Neural cell (in vitro differentiated cells): ENCODE results near the gene OBP2A. TPM values are rescaled to one million over a fixed set of nuclear protein-coding genes. Genes with fewer than 3 reads are reported as not detected.

Experiments used
- H2AFZ ChIP-seq: fragments of 200-600, 300-800 bp; sonication (generic), shearing (Covaris generic); 2 replicates; pipeline ENCODE4 v1.6.0; 2014; ENCODE audit warnings: low read depth, mild to moderate bottlenecking, antibody characterized with exemption, low read length, moderate library complexity
- H3F3A ChIP-seq: fragments of 200-600 bp; shearing (Covaris generic); 2 replicates; pipeline ENCODE4 v1.6.1; 2016; ENCODE audit warnings: mild to moderate bottlenecking, moderate library complexity, mixed read lengths, antibody characterized with exemption, low read length; ENCODE audit not compliant: insufficient read depth, poor library complexity, severe bottlenecking
- H3K27ac ChIP-seq: fragments of 200-600, 300-800 bp; sonication (generic), shearing (Covaris generic); 2 replicates; pipeline ENCODE4 v1.5.1; 2014; ENCODE audit warnings: mild to moderate bottlenecking, low read length, moderate library complexity
- H3K27me3 ChIP-seq: fragments of 300-800, 200-600 bp; sonication (generic), shearing (Covaris generic); 2 replicates; pipeline ENCODE4 v1.6.0; 2014; ENCODE audit warnings: mild to moderate bottlenecking, low read depth, low read length, moderate library complexity; ENCODE audit not compliant: insufficient read depth
- H3K36me3 ChIP-seq: fragments of 300-800, 200-600 bp; sonication (generic), shearing (Covaris generic); 2 replicates; pipeline ENCODE4 v1.5.1; 2014; ENCODE audit warnings: mild to moderate bottlenecking, antibody characterized with exemption, low read length, moderate library complexity; ENCODE audit not compliant: insufficient read depth
- H3K4me2 ChIP-seq: fragments of 300-800, 200-600 bp; sonication (generic), shearing (Covaris generic); 2 replicates; pipeline ENCODE4 v1.6.0; 2014; ENCODE audit warnings: mild to moderate bottlenecking, low read length
- H3K4me3 ChIP-seq: fragments of 300-800, 200-600 bp; sonication (generic), shearing (Covaris generic); 2 replicates; pipeline ENCODE4 v1.5.1; 2014; ENCODE audit warnings: mild to moderate bottlenecking, low read length, moderate library complexity
- H3K79me2 ChIP-seq: fragments of 200-600 bp; shearing (Covaris generic); replicated peaks from 2 replicates; pipeline ENCODE4 v1.6.0; 2014; ENCODE audit warnings: mild to moderate bottlenecking, low read length, moderate library complexity; ENCODE audit not compliant: insufficient read depth
- H3K9ac ChIP-seq: fragments of 300-800, 200-600 bp; sonication (generic), shearing (Covaris generic); 2 replicates; pipeline ENCODE4 v1.6.1; 2016; ENCODE audit warnings: mild to moderate bottlenecking, low read length, mixed read lengths
- H3K9me2 ChIP-seq: fragments of 200-600 bp; shearing (Covaris generic); 2 replicates; pipeline ENCODE4 v1.6.1; 2016; ENCODE audit warnings: mild to moderate bottlenecking, low read length, mixed read lengths; ENCODE audit not compliant: insufficient read depth
- H3K9me3 ChIP-seq: fragments of 200-600, 300-800 bp; sonication (generic), shearing (Covaris generic); 2 replicates; pipeline ENCODE4 v1.6.1; 2016; ENCODE audit warnings: mild to moderate bottlenecking, mixed run types, low read length, moderate library complexity, mixed read lengths
- H4K20me1 ChIP-seq: fragments of 200-600 bp; shearing (Covaris generic); 2 replicates; pipeline ENCODE4 v1.6.1; 2016; ENCODE audit warnings: mild to moderate bottlenecking, mixed run types; ENCODE audit not compliant: insufficient read depth
- EP300 ChIP-seq: fragments of 450-650 bp; conservative IDR thresholded peaks from 2 replicates; pipeline ENCODE4 v1.6.1; 2014; ENCODE audit warnings: antibody characterized with exemption, mild to moderate bottlenecking, moderate library complexity; ENCODE audit not compliant: poor library complexity, severe bottlenecking
- EZH2 ChIP-seq: fragments of 200-600, 300-800 bp; shearing (Covaris generic), sonication (generic); IDR thresholded peaks from 2 replicates; pipeline ENCODE4 v1.6.1; 2014; ENCODE audit warnings: antibody characterized with exemption, low read length, borderline replicate concordance, mild to moderate bottlenecking; ENCODE audit not compliant: insufficient read depth, poor library complexity, severe bottlenecking
- MXI1 ChIP-seq: fragments of 450-650 bp; conservative IDR thresholded peaks from 2 replicates; pipeline ENCODE4 v1.6.1; 2014; ENCODE audit warnings: antibody characterized with exemption, mild to moderate bottlenecking; ENCODE audit not compliant: poor library complexity, severe bottlenecking
- POLR2AphosphoS5 ChIP-seq: IDR thresholded peaks from 2 replicates; pipeline ENCODE4 v1.6.1; 2012
- RAD21 ChIP-seq: fragments of 450-650 bp; conservative IDR thresholded peaks from 2 replicates; pipeline ENCODE4 v1.6.1; 2014; ENCODE audit warnings: antibody characterized with exemption, mild to moderate bottlenecking, moderate library complexity
- SMC3 ChIP-seq: fragments of 450-650 bp; conservative IDR thresholded peaks from 2 replicates; pipeline ENCODE4 v1.6.1; 2014; ENCODE audit warnings: antibody characterized with exemption, mild to moderate bottlenecking, moderate library complexity; ENCODE audit not compliant: poor library complexity
- TAF1 ChIP-seq: IDR thresholded peaks from 2 replicates; pipeline ENCODE4 v1.6.1; 2012; ENCODE audit warnings: low read depth
- polyA plus RNA-seq: library from polyadenylated mRNA; depleted of rRNA; stranded (reverse); fragments of >200 nt; gene quantifications from 2 replicates; pipeline ENCODE4 v1.2.3, GENCODE V29; 2014
- TF ChIP-seq, protein P1 (sequence below): fragments of 450-650 bp; IDR thresholded peaks from 2 replicates; pipeline ENCODE4 v1.5.1; 2014; ENCODE audit warnings: antibody characterized with exemption, mild to moderate bottlenecking, moderate library complexity; ENCODE audit not compliant: poor library complexity, severe bottlenecking
- TF ChIP-seq, protein P2 (sequence below): IDR thresholded peaks from 2 replicates; pipeline ENCODE4 v1.6.1; 2012; ENCODE audit warnings: borderline replicate concordance

Gene OBP2A
- polyA plus RNA-seq, 1 donor from 2014 or later = not detected

DNA sequence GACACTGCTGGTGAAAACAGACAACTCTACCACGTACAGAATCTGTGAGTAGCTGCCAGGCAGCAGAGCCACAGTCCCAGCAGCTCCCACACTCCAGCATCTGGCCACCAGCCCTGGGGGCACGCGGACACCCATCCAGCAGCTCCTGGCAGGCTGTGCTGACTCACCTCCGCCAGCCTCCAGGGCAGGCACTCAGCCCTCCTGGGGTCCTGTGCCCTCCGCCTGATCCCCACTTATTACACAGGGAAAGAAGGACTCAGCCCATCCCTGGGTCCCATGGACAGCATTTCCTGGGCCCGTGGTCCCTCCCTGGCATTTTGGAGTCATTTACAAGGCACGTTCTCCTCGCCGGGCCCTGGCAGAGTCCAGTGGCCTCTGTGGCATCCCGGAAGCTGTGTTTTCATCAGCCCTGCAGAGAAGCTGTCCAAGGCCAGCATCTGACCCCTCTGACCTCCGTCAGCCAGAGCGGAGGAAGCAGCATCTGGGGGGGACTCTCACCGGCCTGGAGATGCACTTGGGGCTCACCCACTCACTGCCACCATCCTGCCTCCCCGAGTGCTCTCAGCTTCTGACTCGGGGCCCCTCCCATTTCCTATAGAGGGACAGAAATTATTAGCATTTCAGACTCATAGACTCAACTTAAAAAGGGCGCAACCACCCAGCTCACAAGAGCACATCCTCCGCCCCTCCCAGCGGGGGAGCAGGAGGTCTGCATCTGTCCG, 37.2 kb downstream of the OBP2A start:
- Histone ChIP-seq H3K27ac (no peak overlapping the region), H3K9me3 (no peaks in the 10 kb centered on the region), H3K9ac (no peak overlapping the region), H3K36me3 (no peaks in the 10 kb centered on the region), H3K9me2 (no peaks in the 10 kb centered on the region), H3F3A (no peaks in the 10 kb centered on the region), H3K27me3 (peaks cover 5% of the 10 kb centered on the region), H3K4me3 (no peak overlapping the region), H2AFZ (no peak overlapping the region), H3K79me2 (no peaks in the 10 kb centered on the region), H3K4me2 (no peak overlapping the region), H4K20me1 (no peaks in the 10 kb centered on the region)
- no peak for TF ChIP-seq RAD21
- no peak for TF ChIP-seq SMC3
- no peak for TF ChIP-seq EP300
- no peak for TF ChIP-seq POLR2AphosphoS5
- TF ChIP-seq, protein P1, sequence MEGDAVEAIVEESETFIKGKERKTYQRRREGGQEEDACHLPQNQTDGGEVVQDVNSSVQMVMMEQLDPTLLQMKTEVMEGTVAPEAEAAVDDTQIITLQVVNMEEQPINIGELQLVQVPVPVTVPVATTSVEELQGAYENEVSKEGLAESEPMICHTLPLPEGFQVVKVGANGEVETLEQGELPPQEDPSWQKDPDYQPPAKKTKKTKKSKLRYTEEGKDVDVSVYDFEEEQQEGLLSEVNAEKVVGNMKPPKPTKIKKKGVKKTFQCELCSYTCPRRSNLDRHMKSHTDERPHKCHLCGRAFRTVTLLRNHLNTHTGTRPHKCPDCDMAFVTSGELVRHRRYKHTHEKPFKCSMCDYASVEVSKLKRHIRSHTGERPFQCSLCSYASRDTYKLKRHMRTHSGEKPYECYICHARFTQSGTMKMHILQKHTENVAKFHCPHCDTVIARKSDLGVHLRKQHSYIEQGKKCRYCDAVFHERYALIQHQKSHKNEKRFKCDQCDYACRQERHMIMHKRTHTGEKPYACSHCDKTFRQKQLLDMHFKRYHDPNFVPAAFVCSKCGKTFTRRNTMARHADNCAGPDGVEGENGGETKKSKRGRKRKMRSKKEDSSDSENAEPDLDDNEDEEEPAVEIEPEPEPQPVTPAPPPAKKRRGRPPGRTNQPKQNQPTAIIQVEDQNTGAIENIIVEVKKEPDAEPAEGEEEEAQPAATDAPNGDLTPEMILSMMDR = no peak

DNA sequence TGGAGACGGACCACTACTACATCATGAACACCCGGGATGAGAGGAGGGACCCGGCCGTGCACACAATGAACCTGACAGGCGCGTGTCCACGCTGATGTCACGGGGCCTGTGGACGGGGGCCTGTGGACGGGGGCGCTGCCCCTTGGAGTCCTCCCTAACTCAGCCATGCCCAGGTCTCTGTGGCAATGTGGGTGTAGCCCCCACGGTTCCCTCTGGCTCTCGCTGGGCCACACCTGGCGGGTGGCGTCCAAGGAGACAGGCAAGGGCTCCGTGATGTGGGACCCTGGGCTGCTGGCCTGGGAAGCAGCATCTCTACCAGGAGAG, 37.7 kb downstream of the OBP2A start:
- H3K9ac ChIP-seq = no peak overlapping the region
- no peak overlapping the region for H3K27ac ChIP-seq
- no peak overlapping the region for H3K4me3 ChIP-seq
- no peaks in the 10 kb centered on the region for H3K36me3 ChIP-seq
- H3K27me3 ChIP-seq = peaks cover 5% of the 10 kb centered on the region
- no peaks in the 10 kb centered on the region for H3K9me3 ChIP-seq
- H3K79me2 ChIP-seq = no peaks in the 10 kb centered on the region
- no peak overlapping the region for H2AFZ ChIP-seq
- no peaks in the 10 kb centered on the region for H3K9me2 ChIP-seq
- no peak overlapping the region for H3K4me2 ChIP-seq
- TF ChIP-seq, protein P2, sequence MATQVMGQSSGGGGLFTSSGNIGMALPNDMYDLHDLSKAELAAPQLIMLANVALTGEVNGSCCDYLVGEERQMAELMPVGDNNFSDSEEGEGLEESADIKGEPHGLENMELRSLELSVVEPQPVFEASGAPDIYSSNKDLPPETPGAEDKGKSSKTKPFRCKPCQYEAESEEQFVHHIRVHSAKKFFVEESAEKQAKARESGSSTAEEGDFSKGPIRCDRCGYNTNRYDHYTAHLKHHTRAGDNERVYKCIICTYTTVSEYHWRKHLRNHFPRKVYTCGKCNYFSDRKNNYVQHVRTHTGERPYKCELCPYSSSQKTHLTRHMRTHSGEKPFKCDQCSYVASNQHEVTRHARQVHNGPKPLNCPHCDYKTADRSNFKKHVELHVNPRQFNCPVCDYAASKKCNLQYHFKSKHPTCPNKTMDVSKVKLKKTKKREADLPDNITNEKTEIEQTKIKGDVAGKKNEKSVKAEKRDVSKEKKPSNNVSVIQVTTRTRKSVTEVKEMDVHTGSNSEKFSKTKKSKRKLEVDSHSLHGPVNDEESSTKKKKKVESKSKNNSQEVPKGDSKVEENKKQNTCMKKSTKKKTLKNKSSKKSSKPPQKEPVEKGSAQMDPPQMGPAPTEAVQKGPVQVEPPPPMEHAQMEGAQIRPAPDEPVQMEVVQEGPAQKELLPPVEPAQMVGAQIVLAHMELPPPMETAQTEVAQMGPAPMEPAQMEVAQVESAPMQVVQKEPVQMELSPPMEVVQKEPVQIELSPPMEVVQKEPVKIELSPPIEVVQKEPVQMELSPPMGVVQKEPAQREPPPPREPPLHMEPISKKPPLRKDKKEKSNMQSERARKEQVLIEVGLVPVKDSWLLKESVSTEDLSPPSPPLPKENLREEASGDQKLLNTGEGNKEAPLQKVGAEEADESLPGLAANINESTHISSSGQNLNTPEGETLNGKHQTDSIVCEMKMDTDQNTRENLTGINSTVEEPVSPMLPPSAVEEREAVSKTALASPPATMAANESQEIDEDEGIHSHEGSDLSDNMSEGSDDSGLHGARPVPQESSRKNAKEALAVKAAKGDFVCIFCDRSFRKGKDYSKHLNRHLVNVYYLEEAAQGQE = no peak
- no peak for TF ChIP-seq EZH2
- TF ChIP-seq SMC3 = no peak
- TF ChIP-seq, protein P1 = no peak
- TF ChIP-seq POLR2AphosphoS5 = no peak
- no peak for TF ChIP-seq TAF1
- TF ChIP-seq MXI1 = no peak
- no peak for TF ChIP-seq RAD21
- no peak for TF ChIP-seq EP300
- no peaks in the 10 kb centered on the region for H4K20me1 ChIP-seq
- no peaks in the 10 kb centered on the region for H3F3A ChIP-seq
